HUES6 (cell line): ENCODE measurements around the gene NOL9.

ENCODE experiments used
- H3K27ac ChIP-seq: 2 replicates; pipeline ENCODE4 v1.7.0; 2013; ENCODE audit warnings: low read depth, mild to moderate bottlenecking, low read length, inconsistent platforms
- H3K27me3 ChIP-seq: 2 replicates; pipeline ENCODE4 v1.6.1; 2013; ENCODE audit warnings: low read length; ENCODE audit not compliant: control insufficient read depth, insufficient read depth
- H3K36me3 ChIP-seq: 2 replicates; pipeline ENCODE4 v1.6.1; 2013; ENCODE audit warnings: low read length; ENCODE audit not compliant: control insufficient read depth, insufficient read depth
- H3K4me1 ChIP-seq: 2 replicates; pipeline ENCODE4 v1.6.1; 2013; ENCODE audit warnings: low read length; ENCODE audit not compliant: control insufficient read depth, insufficient read depth
- H3K4me3 ChIP-seq: 2 replicates; pipeline ENCODE4 v1.5.1; 2013; ENCODE audit warnings: low read depth, low read length
- H3K9ac ChIP-seq: one replicate; pipeline ENCODE4 v1.6.1; 2013; ENCODE audit warnings: mild to moderate bottlenecking, low read length
- H3K9me3 ChIP-seq: 2 replicates; pipeline ENCODE4 v1.6.1; 2013; ENCODE audit warnings: low read depth, low read length; ENCODE audit not compliant: control insufficient read depth, insufficient read depth

Gene NOL9

GRCh38 chr1:6507461-6507911 is 46.8 kb downstream of the NOL9 start:
- no peak overlapping the region for H3K27ac ChIP-seq
- H3K4me3 ChIP-seq, result no peak overlapping the region
- H3K36me3 ChIP-seq, result no peaks in the 10 kb centered on the region
- peaks cover 4% of the 10 kb centered on the region; the same call in 1 of the 2 replicates for H3K4me1 ChIP-seq
- H3K27me3 ChIP-seq, result no peaks in the 10 kb centered on the region
- H3K9me3 ChIP-seq, result no peaks in the 10 kb centered on the region
- no peak overlapping the region for H3K9ac ChIP-seq

GRCh38 chr1:6507037-6507428 is 47.3 kb downstream of the NOL9 start:
- Histone ChIP-seq H3K4me3 (no peak overlapping the region), H3K27me3 (no peaks in the 10 kb centered on the region), H3K36me3 (no peaks in the 10 kb centered on the region), H3K27ac (no peak overlapping the region), H3K9ac (no peak overlapping the region), H3K4me1 (peaks cover 4% of the 10 kb centered on the region; the same call in 1 of the 2 replicates), H3K9me3 (no peaks in the 10 kb centered on the region)

- H3K4me1 ChIP-seq, result peaks cover 4% of the 10 kb centered on the region; the same call in 1 of the 2 replicates
- H3K27me3 ChIP-seq, result no peaks in the 10 kb centered on the region
- no peak overlapping the region for H3K9ac ChIP-seq
- no peak overlapping the region for H3K27ac ChIP-seq
- no peaks in the 10 kb centered on the region for H3K9me3 ChIP-seq
- H3K4me3 ChIP-seq, result no peak overlapping the region
- no peaks in the 10 kb centered on the region for H3K36me3 ChIP-seq
These were observed 47.9 kb downstream of the NOL9 start for GRCh38 chr1:6506210-6507036.

GRCh38 chr1:6505367-6506209 is 48.7 kb downstream of the NOL9 start:
- H3K4me1 ChIP-seq, result peaks cover 4% of the 10 kb centered on the region; the same call in 1 of the 2 replicates
- no peak overlapping the region for H3K27ac ChIP-seq
- no peaks in the 10 kb centered on the region for H3K36me3 ChIP-seq
- no peaks in the 10 kb centered on the region for H3K9me3 ChIP-seq
- H3K27me3 ChIP-seq, result no peaks in the 10 kb centered on the region
- no peak overlapping the region for H3K4me3 ChIP-seq
- no peak overlapping the region for H3K9ac ChIP-seq

GRCh38 chr1:6504887-6505286 is 49.4 kb downstream of the NOL9 start:
- no peaks in the 10 kb centered on the region for H3K27me3 ChIP-seq
- H3K9ac ChIP-seq, result no peak overlapping the region

GRCh38 chr1:6503884-6504602 is 50.3 kb downstream of the NOL9 start:
- H3K36me3 ChIP-seq, result no peaks in the 10 kb centered on the region

More at GRCh38 chr1:6504887-6505286, 49.4 kb downstream of the NOL9 start:
- peaks cover 4% of the 10 kb centered on the region; the same call in 1 of the 2 replicates for H3K4me1 ChIP-seq
- no peak overlapping the region for H3K4me3 ChIP-seq
- H3K27ac ChIP-seq, result no peak overlapping the region
- no peaks in the 10 kb centered on the region for H3K9me3 ChIP-seq
- H3K36me3 ChIP-seq, result no peaks in the 10 kb centered on the region

GRCh38 chr1:6502000-6502891 is 52.1 kb downstream of the NOL9 start:
- no peak overlapping the region for H3K9ac ChIP-seq
- H3K27me3 ChIP-seq, result peaks cover 15% of the 10 kb centered on the region
- no peak overlapping the region for H3K27ac ChIP-seq
- peaks cover 8% of the 10 kb centered on the region; the same call in 1 of the 2 replicates for H3K4me1 ChIP-seq
- H3K36me3 ChIP-seq, result no peaks in the 10 kb centered on the region
- no peak overlapping the region for H3K4me3 ChIP-seq
- no peaks in the 10 kb centered on the region for H3K9me3 ChIP-seq

More at GRCh38 chr1:6503884-6504602, 50.3 kb downstream of the NOL9 start:
- 0 out of 2 replicates have a peak, but pooled peaks cover under 1% of the 10 kb centered on the region for H3K27me3 ChIP-seq
- H3K4me3 ChIP-seq, result no peak overlapping the region
- H3K9ac ChIP-seq, result no peak overlapping the region
- H3K27ac ChIP-seq, result no peak overlapping the region
- no peaks in the 10 kb centered on the region for H3K9me3 ChIP-seq
- peaks cover 4% of the 10 kb centered on the region; the same call in 1 of the 2 replicates for H3K4me1 ChIP-seq

GRCh38 chr1:6501279-6501813 is 53.0 kb downstream of the NOL9 start:
- Histone ChIP-seq H3K36me3 (no peaks in the 10 kb centered on the region), H3K4me3 (no peak overlapping the region), H3K4me1 (peaks cover 6% of the 10 kb centered on the region), H3K9me3 (no peaks in the 10 kb centered on the region), H3K9ac (no peak overlapping the region), H3K27me3 (peaks cover 21% of the 10 kb centered on the region), H3K27ac (no peak overlapping the region)

GRCh38 chr1:6500544-6501278 is 53.6 kb downstream of the NOL9 start:
- Histone ChIP-seq H3K27me3 (peaks cover 28% of the 10 kb centered on the region), H3K36me3 (no peaks in the 10 kb centered on the region), H3K9ac (no peak overlapping the region), H3K4me3 (no peak overlapping the region), H3K27ac (no peak overlapping the region), H3K4me1 (peaks cover 12% of the 10 kb centered on the region), H3K9me3 (no peaks in the 10 kb centered on the region)
